ENCODE measurements around the gene PXDN. TPM values are rescaled to one million over a fixed set of nuclear protein-coding genes. Genes with fewer than 3 reads are reported as not detected.

The PXDN gene
- total RNA-seq, 1 experiment from 2014 or later: 125 TPM

DNA sequence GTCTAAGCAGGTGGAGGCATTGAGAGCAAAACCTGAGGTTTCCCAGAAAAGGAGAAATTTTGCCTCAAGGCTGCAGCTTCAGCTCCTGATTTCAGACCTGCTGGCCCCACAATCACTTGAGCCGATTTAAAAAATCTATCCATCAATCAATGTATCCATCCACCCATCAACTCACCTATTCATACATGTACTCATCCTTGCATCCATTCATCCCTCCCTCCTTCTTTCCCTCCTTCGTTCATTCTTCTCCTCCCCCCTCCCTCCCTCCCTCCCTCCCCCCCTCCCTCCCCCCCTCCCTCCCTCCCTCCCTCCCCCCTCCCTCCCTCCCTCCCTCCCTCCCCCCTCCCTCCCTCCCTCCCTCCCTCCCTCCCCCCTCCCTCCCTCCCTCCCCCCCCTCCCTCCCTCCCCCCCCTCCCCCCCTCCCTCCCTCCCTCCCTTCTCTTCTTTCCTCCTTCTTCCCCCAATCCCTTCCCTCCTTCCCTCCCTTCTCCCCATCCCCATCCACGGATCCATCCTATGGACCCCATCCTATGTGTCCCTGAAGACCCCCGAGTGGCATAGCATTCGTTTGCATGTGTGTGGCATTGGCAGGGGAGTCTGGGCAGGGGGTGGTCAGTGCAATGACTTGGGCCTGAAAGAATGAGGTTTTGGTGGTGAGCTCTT, 6.1 kb upstream of the PXDN start:
- CTCF ChIA-PET: interaction anchor here (0.6 to 1.7 kb wide), 14 partner anchors 19 to 1010 kb away, joined by 3 to 17 read pairs (median 5); no protein-coding TSS in a partner anchor
- Histone ChIP-seq H3K36me3 (ENCODE audit: low read depth, low read length) (no peaks in the 10 kb centered on the region), H3K27ac (ENCODE audit: low read length) (no peak overlapping the region), H3K4me2 (ENCODE audit: low read length) (no peak overlapping the region), H3K4me1 (ENCODE audit: insufficient read depth, low read length) (peaks cover 6% of the 10 kb centered on the region), H3K79me2 (ENCODE audit: low read length) (peaks cover 4% of the 10 kb centered on the region), H3K9ac (ENCODE audit: low read length) (no peak overlapping the region), H3K9me2 (replicated peaks; ENCODE audit: low read length) (no peaks in the 10 kb centered on the region), H3K27me3 (ENCODE audit: low read length) (no peaks in the 10 kb centered on the region), H2AFZ (ENCODE audit: low read length) (peak overlapping the region; percentile 61; the same call in 1 of the 2 replicates), H3K4me3 (ENCODE audit: low read length) (no peak overlapping the region), H3K9me3 (ENCODE audit: low read length) (no peaks in the 10 kb centered on the region), H4K20me1 (ENCODE audit: low read length) (no peaks in the 10 kb centered on the region), H3F3A (ENCODE audit: low read length, unreplicated experiment) (no peaks in the 10 kb centered on the region)
- DNase-seq (no peak), ATAC-seq (no peak)
- POLR2A ChIA-PET (ENCODE audit: unreplicated experiment): no interaction called here
- intact Hi-C loops (cut with micrococcal nuclease): loop anchor here (1.0 to 5.0 kb wide), 4 partner anchors 66 to 198 kb away; no protein-coding TSS in a partner anchor
- TF ChIP-seq, protein P1, sequence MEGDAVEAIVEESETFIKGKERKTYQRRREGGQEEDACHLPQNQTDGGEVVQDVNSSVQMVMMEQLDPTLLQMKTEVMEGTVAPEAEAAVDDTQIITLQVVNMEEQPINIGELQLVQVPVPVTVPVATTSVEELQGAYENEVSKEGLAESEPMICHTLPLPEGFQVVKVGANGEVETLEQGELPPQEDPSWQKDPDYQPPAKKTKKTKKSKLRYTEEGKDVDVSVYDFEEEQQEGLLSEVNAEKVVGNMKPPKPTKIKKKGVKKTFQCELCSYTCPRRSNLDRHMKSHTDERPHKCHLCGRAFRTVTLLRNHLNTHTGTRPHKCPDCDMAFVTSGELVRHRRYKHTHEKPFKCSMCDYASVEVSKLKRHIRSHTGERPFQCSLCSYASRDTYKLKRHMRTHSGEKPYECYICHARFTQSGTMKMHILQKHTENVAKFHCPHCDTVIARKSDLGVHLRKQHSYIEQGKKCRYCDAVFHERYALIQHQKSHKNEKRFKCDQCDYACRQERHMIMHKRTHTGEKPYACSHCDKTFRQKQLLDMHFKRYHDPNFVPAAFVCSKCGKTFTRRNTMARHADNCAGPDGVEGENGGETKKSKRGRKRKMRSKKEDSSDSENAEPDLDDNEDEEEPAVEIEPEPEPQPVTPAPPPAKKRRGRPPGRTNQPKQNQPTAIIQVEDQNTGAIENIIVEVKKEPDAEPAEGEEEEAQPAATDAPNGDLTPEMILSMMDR (conservative IDR thresholded peaks at IDR 0.05; ENCODE audit: low read depth, low read length): no peak
- TF ChIP-seq EZH2 (IDR thresholded peaks at IDR 0.05; ENCODE audit: low read length, unreplicated experiment) (no peak), EZH2phosphoT487 (IDR thresholded peaks at IDR 0.05; ENCODE audit: borderline replicate concordance, low read length) (no peak)
- BruUV-seq (replicated peaks): no TSS peak

DNA sequence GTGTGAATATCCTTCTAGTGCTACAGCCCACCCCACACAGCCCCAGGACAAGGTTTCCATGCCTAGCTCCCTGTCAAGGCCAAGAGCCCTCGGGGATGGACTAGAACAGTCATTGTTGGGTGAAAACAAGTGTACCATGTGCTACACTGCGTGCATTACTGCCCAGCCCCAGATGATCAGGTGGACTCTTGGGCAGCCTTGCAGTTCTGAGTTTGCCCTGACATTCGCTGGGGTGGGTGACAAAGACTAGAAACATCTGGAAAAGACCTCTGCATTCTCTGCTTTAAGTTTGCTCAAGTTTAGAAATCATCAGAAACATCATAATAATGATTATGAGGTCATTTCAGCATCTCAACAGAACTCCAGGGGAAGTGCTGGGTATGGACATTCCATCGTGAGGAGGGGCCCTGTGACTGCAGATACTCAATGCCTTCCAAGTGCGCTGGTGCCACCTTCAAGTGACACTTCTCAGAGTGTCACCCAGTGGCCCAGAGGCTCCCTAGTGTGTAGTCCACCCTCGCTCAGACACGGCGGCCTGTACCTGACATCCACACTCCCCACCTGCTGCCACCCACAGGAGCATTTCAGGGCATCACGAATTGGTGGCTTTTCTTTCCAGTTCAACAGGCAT, 5.3 kb upstream of the PXDN start:
- intact Hi-C loops (cut with micrococcal nuclease): loop anchor here (1.0 to 5.0 kb wide), 4 partner anchors 67 to 197 kb away; no protein-coding TSS in a partner anchor
- Histone ChIP-seq H3K27ac (ENCODE audit: low read length) (no peak overlapping the region), H2AFZ (ENCODE audit: low read length) (no peak overlapping the region), H4K20me1 (ENCODE audit: low read length) (no peaks in the 10 kb centered on the region), H3K9ac (ENCODE audit: low read length) (no peak overlapping the region), H3K27me3 (ENCODE audit: low read length) (no peaks in the 10 kb centered on the region), H3K9me2 (replicated peaks; ENCODE audit: low read length) (no peaks in the 10 kb centered on the region), H3K36me3 (ENCODE audit: low read depth, low read length) (no peaks in the 10 kb centered on the region), H3K79me2 (ENCODE audit: low read length) (peaks cover 12% of the 10 kb centered on the region), H3K4me2 (ENCODE audit: low read length) (no peak overlapping the region), H3K4me1 (ENCODE audit: insufficient read depth, low read length) (peaks cover 13% of the 10 kb centered on the region), H3K9me3 (ENCODE audit: low read length) (no peaks in the 10 kb centered on the region), H3F3A (ENCODE audit: low read length, unreplicated experiment) (no peaks in the 10 kb centered on the region), H3K4me3 (ENCODE audit: low read length) (no peak overlapping the region)
- BruUV-seq (replicated peaks): no TSS peak
- no peak for ATAC-seq
- POLR2A ChIA-PET (ENCODE audit: unreplicated experiment): no interaction called here
- TF ChIP-seq, protein P1 (conservative IDR thresholded peaks at IDR 0.05; ENCODE audit: low read depth, low read length): no peak
- TF ChIP-seq EZH2 (IDR thresholded peaks at IDR 0.05; ENCODE audit: low read length, unreplicated experiment) (no peak), EZH2phosphoT487 (IDR thresholded peaks at IDR 0.05; ENCODE audit: borderline replicate concordance, low read length) (no peak)
- no peak for DNase-seq
- CTCF ChIA-PET: interaction anchor here (1.3 kb wide), 1 partner anchor 42 kb away, joined by 7 read pairs; no protein-coding TSS in a partner anchor

All from PC-3 (cell line).